H1 (cell line): ENCODE measurements around the gene IGF1. TPM values are rescaled to one million over a fixed set of nuclear protein-coding genes. Genes with fewer than 3 reads are reported as not detected.

Experiments used
- PHF8 ChIP-seq: fragments of 200-600 bp; sonication (generic); conservative IDR thresholded peaks from 2 replicates; pipeline ENCODE4 v1.7.1; 2012; ENCODE audit warnings: low read depth, mild to moderate bottlenecking, inconsistent platforms, low read length, moderate library complexity
- polyA plus RNA-seq, 7 experiments: library from polyadenylated mRNA; depleted of rRNA in 3 of 7; stranded (reverse) in 5 of 7; unstranded in 2 of 7; fragments of >200 nt in 5 of 7; fragments of 200-250 nt in 2 of 7; gene quantifications; 1 replicate in 5 of 7; 2 replicates in 1 of 7; 4 replicates in 1 of 7; pipeline versions ENCODE4 v1.2.1 to v1.2.3, GENCODE V29; 2011 to 2013; ENCODE audit warnings: missing spikeins in 2 of 7, mixed read lengths in 2 of 7
- total RNA-seq: library from RNA; stranded (reverse); fragmentation: NEBNext Ultra II Directional; extraction: Animal tissue kit (Norgen Biotek cat#: 25700); gene quantifications from 2 replicates; pipeline ENCODE4 v1.2.1, GENCODE V29; 2021

IGF1 gene
- total and polyA plus RNA-seq, 2 of the 8 experiments (the other 6 are each of a cell fraction or from before 2014, with no cell fraction given): not detected

DNA sequence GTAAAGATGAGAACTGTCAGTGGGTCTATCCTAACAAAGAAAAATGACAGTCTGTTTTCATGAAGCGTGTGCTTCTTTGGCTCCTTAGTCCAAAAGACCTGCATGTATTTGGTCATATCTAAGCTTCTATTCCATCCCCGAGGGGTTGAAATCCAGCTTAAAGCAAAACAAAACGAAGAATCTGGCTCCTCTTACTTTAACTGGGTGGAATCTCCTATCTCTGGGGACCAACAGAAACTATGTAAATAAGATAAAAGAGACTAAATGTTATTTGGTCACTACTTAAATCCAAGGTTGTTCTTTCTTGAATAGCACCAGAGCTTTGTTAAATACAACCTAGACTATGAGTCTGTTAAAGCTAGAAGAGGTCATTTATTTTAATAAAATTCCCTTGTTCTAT, 9.4 kb downstream of the IGF1 start (continued):
- TF ChIP-seq PHF8: no peak
